Measurements from ENCODE around the gene SCUBE2.

- TF ChIP-seq ZNF148 (tag by site-specific recombination; IDR thresholded peaks at IDR 0.05; ENCODE audit: borderline replicate concordance) (no peak), KLF16 (tag by site-specific recombination; IDR thresholded peaks at IDR 0.05) (no peak), ZFP37 (tag by site-specific recombination; IDR thresholded peaks at IDR 0.05) (no peak), ZNF146 (tag by site-specific recombination; IDR thresholded peaks at IDR 0.05) (no peak), ZNF561 (tag by site-specific recombination; IDR thresholded peaks at IDR 0.05; ENCODE audit: borderline replicate concordance) (no peak), ATF2 (tag by site-specific recombination; IDR thresholded peaks at IDR 0.05; ENCODE audit: low read depth) (no peak), ZNF701 (tag by site-specific recombination; IDR thresholded peaks at IDR 0.05) (no peak), WT1 (tag by site-specific recombination; IDR thresholded peaks at IDR 0.05) (no peak), ZSCAN23 (tag by site-specific recombination; IDR thresholded peaks at IDR 0.05) (no peak)
- TF ChIP-seq, protein P1, sequence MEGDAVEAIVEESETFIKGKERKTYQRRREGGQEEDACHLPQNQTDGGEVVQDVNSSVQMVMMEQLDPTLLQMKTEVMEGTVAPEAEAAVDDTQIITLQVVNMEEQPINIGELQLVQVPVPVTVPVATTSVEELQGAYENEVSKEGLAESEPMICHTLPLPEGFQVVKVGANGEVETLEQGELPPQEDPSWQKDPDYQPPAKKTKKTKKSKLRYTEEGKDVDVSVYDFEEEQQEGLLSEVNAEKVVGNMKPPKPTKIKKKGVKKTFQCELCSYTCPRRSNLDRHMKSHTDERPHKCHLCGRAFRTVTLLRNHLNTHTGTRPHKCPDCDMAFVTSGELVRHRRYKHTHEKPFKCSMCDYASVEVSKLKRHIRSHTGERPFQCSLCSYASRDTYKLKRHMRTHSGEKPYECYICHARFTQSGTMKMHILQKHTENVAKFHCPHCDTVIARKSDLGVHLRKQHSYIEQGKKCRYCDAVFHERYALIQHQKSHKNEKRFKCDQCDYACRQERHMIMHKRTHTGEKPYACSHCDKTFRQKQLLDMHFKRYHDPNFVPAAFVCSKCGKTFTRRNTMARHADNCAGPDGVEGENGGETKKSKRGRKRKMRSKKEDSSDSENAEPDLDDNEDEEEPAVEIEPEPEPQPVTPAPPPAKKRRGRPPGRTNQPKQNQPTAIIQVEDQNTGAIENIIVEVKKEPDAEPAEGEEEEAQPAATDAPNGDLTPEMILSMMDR (tag by site-specific recombination; IDR thresholded peaks at IDR 0.05): no peak
- TF ChIP-seq, protein P2, sequence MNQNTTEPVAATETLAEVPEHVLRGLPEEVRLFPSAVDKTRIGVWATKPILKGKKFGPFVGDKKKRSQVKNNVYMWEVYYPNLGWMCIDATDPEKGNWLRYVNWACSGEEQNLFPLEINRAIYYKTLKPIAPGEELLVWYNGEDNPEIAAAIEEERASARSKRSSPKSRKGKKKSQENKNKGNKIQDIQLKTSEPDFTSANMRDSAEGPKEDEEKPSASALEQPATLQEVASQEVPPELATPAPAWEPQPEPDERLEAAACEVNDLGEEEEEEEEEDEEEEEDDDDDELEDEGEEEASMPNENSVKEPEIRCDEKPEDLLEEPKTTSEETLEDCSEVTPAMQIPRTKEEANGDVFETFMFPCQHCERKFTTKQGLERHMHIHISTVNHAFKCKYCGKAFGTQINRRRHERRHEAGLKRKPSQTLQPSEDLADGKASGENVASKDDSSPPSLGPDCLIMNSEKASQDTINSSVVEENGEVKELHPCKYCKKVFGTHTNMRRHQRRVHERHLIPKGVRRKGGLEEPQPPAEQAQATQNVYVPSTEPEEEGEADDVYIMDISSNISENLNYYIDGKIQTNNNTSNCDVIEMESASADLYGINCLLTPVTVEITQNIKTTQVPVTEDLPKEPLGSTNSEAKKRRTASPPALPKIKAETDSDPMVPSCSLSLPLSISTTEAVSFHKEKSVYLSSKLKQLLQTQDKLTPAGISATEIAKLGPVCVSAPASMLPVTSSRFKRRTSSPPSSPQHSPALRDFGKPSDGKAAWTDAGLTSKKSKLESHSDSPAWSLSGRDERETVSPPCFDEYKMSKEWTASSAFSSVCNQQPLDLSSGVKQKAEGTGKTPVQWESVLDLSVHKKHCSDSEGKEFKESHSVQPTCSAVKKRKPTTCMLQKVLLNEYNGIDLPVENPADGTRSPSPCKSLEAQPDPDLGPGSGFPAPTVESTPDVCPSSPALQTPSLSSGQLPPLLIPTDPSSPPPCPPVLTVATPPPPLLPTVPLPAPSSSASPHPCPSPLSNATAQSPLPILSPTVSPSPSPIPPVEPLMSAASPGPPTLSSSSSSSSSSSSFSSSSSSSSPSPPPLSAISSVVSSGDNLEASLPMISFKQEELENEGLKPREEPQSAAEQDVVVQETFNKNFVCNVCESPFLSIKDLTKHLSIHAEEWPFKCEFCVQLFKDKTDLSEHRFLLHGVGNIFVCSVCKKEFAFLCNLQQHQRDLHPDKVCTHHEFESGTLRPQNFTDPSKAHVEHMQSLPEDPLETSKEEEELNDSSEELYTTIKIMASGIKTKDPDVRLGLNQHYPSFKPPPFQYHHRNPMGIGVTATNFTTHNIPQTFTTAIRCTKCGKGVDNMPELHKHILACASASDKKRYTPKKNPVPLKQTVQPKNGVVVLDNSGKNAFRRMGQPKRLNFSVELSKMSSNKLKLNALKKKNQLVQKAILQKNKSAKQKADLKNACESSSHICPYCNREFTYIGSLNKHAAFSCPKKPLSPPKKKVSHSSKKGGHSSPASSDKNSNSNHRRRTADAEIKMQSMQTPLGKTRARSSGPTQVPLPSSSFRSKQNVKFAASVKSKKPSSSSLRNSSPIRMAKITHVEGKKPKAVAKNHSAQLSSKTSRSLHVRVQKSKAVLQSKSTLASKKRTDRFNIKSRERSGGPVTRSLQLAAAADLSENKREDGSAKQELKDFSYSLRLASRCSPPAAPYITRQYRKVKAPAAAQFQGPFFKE (tag by site-specific recombination; IDR thresholded peaks at IDR 0.05; ENCODE audit: borderline replicate concordance): no peak
Measured at GRCh38 chr11:8973121-8973520, 118.3 kb downstream of the SCUBE2 start.
